Measurements from ENCODE around the gene MFSD1. TPM values are rescaled to one million over a fixed set of nuclear protein-coding genes. Genes with fewer than 3 reads are reported as not detected.

The MFSD1 gene
- total and polyA plus RNA-seq, 9 of the 15 experiments (the other 6 are each of a cell fraction or from before 2014, with no cell fraction given): 8.7 to 49.5 (median 28.6) TPM

DNA sequence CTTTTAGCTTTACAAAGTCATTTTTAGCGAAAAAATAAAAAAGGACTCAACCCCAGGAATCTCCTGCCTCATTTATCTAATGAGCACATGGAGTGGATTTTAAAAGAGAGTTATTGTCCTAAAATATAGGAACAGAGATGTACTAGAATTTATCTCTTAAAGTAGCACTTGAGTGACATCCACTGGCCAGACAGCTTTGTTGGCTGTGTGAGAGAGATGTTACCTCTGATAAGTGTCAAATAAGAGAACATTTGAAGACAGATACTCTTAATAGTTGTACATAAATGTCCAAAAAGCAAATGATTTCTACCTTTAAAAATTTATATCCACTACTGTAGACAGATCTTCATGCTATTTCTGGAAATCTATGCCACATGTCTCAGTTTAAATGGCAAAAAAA is 12.3 kb upstream of the MFSD1 start (continued):
- TF ChIP-seq, protein P1, sequence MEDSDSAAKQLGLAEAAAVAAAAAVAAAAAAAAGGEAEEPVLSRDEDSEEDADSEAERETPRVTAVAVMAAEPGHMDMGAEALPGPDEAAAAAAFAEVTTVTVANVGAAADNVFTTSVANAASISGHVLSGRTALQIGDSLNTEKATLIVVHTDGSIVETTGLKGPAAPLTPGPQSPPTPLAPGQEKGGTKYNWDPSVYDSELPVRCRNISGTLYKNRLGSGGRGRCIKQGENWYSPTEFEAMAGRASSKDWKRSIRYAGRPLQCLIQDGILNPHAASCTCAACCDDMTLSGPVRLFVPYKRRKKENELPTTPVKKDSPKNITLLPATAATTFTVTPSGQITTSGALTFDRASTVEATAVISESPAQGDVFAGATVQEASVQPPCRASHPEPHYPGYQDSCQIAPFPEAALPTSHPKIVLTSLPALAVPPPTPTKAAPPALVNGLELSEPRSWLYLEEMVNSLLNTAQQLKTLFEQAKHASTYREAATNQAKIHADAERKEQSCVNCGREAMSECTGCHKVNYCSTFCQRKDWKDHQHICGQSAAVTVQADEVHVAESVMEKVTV (CRISPR knock-in tag; IDR thresholded peaks at IDR 0.05): peak; percentile 81
- peak; percentile 44; the same call in 1 of the 2 replicates for TF ChIP-seq CC2D1A (IDR thresholded peaks at IDR 0.05)

DNA sequence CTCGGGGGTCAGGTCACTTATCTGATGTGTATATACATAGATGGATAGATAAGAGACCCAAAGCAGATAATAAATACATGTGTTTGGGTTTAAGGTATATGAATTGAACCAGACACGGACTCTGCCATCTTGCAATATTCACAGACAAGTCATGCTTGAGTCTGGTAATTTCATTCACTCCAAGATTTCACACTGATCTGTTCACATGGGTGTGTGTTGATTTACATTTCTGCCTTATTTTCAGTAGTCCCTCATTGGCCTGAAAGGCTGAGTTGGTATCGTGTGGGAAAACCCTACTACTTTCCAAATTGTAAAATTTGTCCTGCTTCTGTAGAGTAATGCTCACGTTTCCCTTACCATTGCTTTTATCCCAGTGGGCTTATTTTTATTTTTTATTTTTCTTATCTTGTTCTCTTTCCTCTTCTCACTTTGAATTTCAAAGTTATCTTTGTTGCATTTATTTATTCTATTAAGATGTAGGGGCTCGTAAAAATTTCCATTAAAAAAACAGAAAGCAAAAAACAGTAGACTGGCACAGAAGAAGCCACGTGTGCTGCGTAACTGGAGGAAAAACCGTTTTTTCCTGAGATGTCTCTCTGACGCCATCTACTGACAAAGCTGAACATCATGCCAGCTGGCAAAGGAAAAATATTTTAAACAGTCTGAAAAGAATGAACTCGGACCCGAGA is 10.8 kb upstream of the MFSD1 start:
- H3K4me1 ChIP-seq (replicated peaks in 1 of 2; ENCODE audit: control insufficient read depth in 2 of 2, insufficient read depth in 2 of 2, low read length in 2 of 2): peaks cover 0 to 7% of the 10 kb centered on the region in 2 experiments; a peak in 2 of 5 replicates
- H3K79me2 ChIP-seq (ENCODE audit: control insufficient read depth, insufficient read depth, low read length): no peaks in the 10 kb centered on the region
- BruUV-seq (replicated peaks): no TSS peak
- H3K27me3 ChIP-seq (ENCODE audit: control insufficient read depth in 2 of 2, insufficient read depth in 2 of 2, low read length in 2 of 2): no peaks in the 10 kb centered on the region
- ChIA-PET CTCF (ENCODE audit: low intra/inter-chr PET ratio) (interaction anchor here (0.7 to 4.6 kb wide), 7 partner anchors 13 to 1184 kb away, joined by 3 to 81 read pairs (median 4); partner anchors contain the start of gene GFM1), POLR2A (interaction anchor here (1.0 to 1.2 kb wide), 4 partner anchors 23 to 131 kb away, joined by 3 to 4 read pairs (median 4); no protein-coding TSS in a partner anchor)
- H3K9ac ChIP-seq (ENCODE audit: insufficient read depth in 1 of 2, low read depth in 2 of 2, low read length in 2 of 2): peak overlapping the region in 1 of 2 experiments; percentile 35; a peak in 1 of 4 replicates
- intact Hi-C loops (cut with micrococcal nuclease): loop anchor here (1.0 to 10.0 kb wide), 7 partner anchors 114 to 1256 kb away; partner anchors contain the start of gene MLF1
- H3K9me1 ChIP-seq (ENCODE audit: control insufficient read depth, insufficient read depth, low read length): no peaks in the 10 kb centered on the region
- ATAC-seq: peak; percentile 69
- FAIRE-seq: peak; percentile 85
- H3K9me3 ChIP-seq (replicated peaks; ENCODE audit: control insufficient read depth, insufficient read depth, low read depth, low read length): no peaks in the 10 kb centered on the region
- DNase-seq (ENCODE audit: extremely low read depth in 1 of 4, low spot score in 3 of 4): peak; percentile 45 to 78 (median 52)
- no peak overlapping the region for H3K4me2 ChIP-seq (ENCODE audit: insufficient read depth, low read length)
- in situ Hi-C loops (cut with MboI): loop anchor here (5.0 to 25.0 kb wide), 4 partner anchors 64 to 1179 kb away; no protein-coding TSS in a partner anchor
- peak overlapping the region; percentile 86 for H2AFZ ChIP-seq (ENCODE audit: low read depth, low read length)
- H3K4me3 ChIP-seq: no peak overlapping the region
- H3K36me3 ChIP-seq (ENCODE audit: control insufficient read depth, insufficient read depth, low read length): no peaks in the 10 kb centered on the region
- H4K20me1 ChIP-seq (replicated peaks; ENCODE audit: control insufficient read depth, insufficient read depth, low read length): no peaks in the 10 kb centered on the region
- H3K27ac ChIP-seq (ENCODE audit: extremely low read depth, low read depth, low read length): peak overlapping the region; percentile 55; the same call in 2 of the 3 replicates
- WGBS (ENCODE audit: insufficient coverage, low coverage, missing lambda C conversion rate): 10% methylated on average over 11 of the region's 11 CpGs
- no peak for TF ChIP-seq DNMT1 (IDR thresholded peaks at IDR 0.05)
- TF ChIP-seq ZNF316 (IDR thresholded peaks at IDR 0.05): no peak
- no peak for TF ChIP-seq ETV6 (IDR thresholded peaks at IDR 0.05; ENCODE audit: borderline replicate concordance in 1 of 2, low read depth in 2 of 2, low read length in 1 of 2)
- TF ChIP-seq ETV6 (CRISPR knock-in tag; IDR thresholded peaks at IDR 0.05; ENCODE audit: borderline replicate concordance): no peak
- TF ChIP-seq ZNF57 (CRISPR knock-in tag; IDR thresholded peaks at IDR 0.05): no peak
- TF ChIP-seq FOXJ2 (tag; IDR thresholded peaks at IDR 0.05): no peak
- TF ChIP-seq, protein P2, sequence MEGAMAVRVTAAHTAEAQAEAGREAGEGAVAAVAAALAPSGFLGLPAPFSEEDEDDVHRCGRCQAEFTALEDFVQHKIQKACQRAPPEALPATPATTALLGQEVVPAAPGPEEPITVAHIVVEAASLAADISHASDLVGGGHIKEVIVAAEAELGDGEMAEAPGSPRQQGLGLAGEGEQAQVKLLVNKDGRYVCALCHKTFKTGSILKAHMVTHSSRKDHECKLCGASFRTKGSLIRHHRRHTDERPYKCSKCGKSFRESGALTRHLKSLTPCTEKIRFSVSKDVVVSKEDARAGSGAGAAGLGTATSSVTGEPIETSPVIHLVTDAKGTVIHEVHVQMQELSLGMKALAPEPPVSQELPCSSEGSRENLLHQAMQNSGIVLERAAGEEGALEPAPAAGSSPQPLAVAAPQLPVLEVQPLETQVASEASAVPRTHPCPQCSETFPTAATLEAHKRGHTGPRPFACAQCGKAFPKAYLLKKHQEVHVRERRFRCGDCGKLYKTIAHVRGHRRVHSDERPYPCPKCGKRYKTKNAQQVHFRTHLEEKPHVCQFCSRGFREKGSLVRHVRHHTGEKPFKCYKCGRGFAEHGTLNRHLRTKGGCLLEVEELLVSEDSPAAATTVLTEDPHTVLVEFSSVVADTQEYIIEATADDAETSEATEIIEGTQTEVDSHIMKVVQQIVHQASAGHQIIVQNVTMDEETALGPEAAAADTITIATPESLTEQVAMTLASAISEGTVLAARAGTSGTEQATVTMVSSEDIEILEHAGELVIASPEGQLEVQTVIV (CRISPR knock-in tag; IDR thresholded peaks at IDR 0.05; ENCODE audit: borderline replicate concordance): no peak
- no peak for TF ChIP-seq RCOR1 (IDR thresholded peaks at IDR 0.05; ENCODE audit: borderline replicate concordance in 1 of 2, low read depth in 2 of 2, low read length in 2 of 2)
- TF ChIP-seq NRF1 (conservative IDR thresholded peaks at IDR 0.05 in 1 of 2, IDR thresholded peaks at IDR 0.05 in 1 of 2): no peak
- TF ChIP-seq, protein P3, sequence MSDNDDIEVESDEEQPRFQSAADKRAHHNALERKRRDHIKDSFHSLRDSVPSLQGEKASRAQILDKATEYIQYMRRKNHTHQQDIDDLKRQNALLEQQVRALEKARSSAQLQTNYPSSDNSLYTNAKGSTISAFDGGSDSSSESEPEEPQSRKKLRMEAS (CRISPR knock-in tag; IDR thresholded peaks at IDR 0.05): peak; percentile 26; the same call in 1 of the 2 replicates
- no peak for TF ChIP-seq PHF20 (IDR thresholded peaks at IDR 0.05; ENCODE audit: partially characterized antibody)
- no peak for TF ChIP-seq MTF1 (CRISPR knock-in tag; IDR thresholded peaks at IDR 0.05; ENCODE audit: borderline replicate concordance)
- TF ChIP-seq CBX1 (IDR thresholded peaks at IDR 0.05; ENCODE audit: low read depth): no peak
- TF ChIP-seq ZNF764 (CRISPR knock-in tag; IDR thresholded peaks at IDR 0.05; ENCODE audit: low read depth): no peak
- no peak for TF ChIP-seq ZNF408 (CRISPR knock-in tag; IDR thresholded peaks at IDR 0.05; ENCODE audit: low read depth)

Measured in K562 (cell line).